ENCODE data around the gene WDR27.
"Not testable (repeated sequence)": the region's sequence is repeated elsewhere in the genome, so short reads cannot be mapped to it uniquely, and the experiment has no call there.

The WDR27 gene

GRCh38 chr6:169659820-169660610 is 41.8 kb downstream of the WDR27 start:
- DNase-seq: no peak

GRCh38 chr6:169657284-169657610 is 44.6 kb downstream of the WDR27 start:
- no peak for DNase-seq

- no peak for DNase-seq
Observed at GRCh38 chr6:169656546-169657283, 45.1 kb downstream of the WDR27 start.

GRCh38 chr6:169654598-169655391 is 47.0 kb downstream of the WDR27 start:
- DNase-seq: no peak

GRCh38 chr6:169653691-169654090 is 48.1 kb downstream of the WDR27 start:
- no peak for DNase-seq

GRCh38 chr6:169652896-169653295 is 48.9 kb downstream of the WDR27 start:
- no peak for DNase-seq

- DNase-seq: no peak
Observed at GRCh38 chr6:169651498-169651897, 50.3 kb downstream of the WDR27 start.

GRCh38 chr6:169650959-169651292 is 50.9 kb downstream of the WDR27 start:
- DNase-seq: no peak

GRCh38 chr6:169650241-169650958 is 51.4 kb downstream of the WDR27 start:
- DNase-seq: no peak

- no peak for DNase-seq
Observed at GRCh38 chr6:169648617-169649016, 53.2 kb downstream of the WDR27 start.

- DNase-seq: no peak
Observed at GRCh38 chr6:169648092-169648491, 53.7 kb downstream of the WDR27 start.

- DNase-seq: no peak
Observed at GRCh38 chr6:169647637-169648036, 54.2 kb downstream of the WDR27 start.

GRCh38 chr6:169646906-169647567 is 54.8 kb downstream of the WDR27 start:
- no peak for DNase-seq

- not testable (repeated sequence) for DNase-seq
Observed at GRCh38 chr6:169645459-169645858, 56.4 kb downstream of the WDR27 start.

GRCh38 chr6:169643521-169643920 is 58.3 kb downstream of the WDR27 start:
- DNase-seq: no peak

GRCh38 chr6:169642455-169642854 is 59.4 kb downstream of the WDR27 start:
- no peak for DNase-seq

- DNase-seq: no peak
Observed at GRCh38 chr6:169641461-169642085, 60.3 kb downstream of the WDR27 start.

GRCh38 chr6:169640983-169641382 is 60.8 kb downstream of the WDR27 start:
- no peak for DNase-seq

- DNase-seq: no peak
Observed at GRCh38 chr6:169640351-169640852, 61.4 kb downstream of the WDR27 start.

- DNase-seq: no peak
Observed at GRCh38 chr6:169639653-169640278, 62.1 kb downstream of the WDR27 start.

- no peak for DNase-seq
Observed at GRCh38 chr6:169638915-169639314, 62.9 kb downstream of the WDR27 start.
